ENCODE results near the gene LRRC27.

The LRRC27 gene

DNA sequence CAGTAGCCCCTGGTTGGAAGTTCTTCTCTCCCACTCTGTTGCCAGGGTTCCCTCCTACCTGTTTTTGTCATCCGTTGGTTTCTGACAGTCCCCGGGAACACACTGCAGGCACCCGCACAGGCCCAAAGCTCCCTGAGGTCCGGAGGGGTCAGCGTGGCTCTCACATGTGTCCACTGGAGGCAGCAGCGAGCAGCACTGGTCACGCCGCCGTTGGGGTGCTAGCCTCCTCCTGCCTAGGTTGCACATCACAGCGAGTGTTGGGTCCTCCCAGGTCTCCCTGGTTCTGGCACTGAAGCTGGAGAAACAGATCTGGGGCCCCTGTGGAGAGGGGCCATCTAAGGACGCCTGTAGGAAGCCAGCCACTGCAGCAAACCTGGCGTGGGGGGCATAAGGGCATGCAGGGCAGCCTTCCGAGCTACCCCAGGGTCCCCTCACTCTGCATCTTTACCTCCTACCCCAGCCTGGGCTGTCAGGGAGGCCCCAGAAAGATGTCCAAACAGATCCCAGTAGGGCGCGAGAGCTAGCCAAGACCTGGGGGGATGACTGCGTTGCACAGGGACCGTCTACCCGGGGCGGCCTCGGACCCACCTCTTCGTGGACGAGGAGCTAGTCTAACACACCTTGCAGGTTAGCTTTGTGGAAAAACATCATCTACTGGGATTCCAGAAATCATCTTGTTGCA is 28.9 kb downstream of the LRRC27 start:
- peak; percentile 39 for DNase-seq

DNA sequence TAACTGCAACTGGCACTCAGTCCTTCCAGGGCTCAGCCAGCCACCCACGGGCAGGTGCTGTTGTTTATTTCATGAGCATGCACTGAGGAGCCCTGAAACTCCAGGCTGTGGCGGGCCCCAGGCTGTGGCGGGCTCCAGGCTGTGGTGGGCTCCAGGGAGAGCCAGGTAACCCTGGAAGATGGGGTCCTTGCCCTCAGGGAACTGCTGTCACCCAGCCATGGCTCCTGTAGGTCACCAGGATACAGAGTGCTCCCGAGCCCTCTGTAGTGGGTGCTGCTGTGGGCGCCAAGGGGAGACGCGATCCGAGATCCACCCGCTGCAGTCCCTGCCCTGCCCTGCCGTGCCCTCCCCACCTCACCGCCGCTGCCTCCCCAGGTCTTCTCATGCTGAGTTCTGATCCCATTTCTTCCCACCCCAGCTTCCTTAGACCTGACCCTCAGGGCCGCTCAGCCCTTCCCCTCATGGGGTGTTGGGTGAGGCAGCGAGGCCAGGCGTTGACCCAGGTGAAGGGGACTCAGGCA is 29.6 kb downstream of the LRRC27 start:
- peak; percentile 11 for DNase-seq

DNA sequence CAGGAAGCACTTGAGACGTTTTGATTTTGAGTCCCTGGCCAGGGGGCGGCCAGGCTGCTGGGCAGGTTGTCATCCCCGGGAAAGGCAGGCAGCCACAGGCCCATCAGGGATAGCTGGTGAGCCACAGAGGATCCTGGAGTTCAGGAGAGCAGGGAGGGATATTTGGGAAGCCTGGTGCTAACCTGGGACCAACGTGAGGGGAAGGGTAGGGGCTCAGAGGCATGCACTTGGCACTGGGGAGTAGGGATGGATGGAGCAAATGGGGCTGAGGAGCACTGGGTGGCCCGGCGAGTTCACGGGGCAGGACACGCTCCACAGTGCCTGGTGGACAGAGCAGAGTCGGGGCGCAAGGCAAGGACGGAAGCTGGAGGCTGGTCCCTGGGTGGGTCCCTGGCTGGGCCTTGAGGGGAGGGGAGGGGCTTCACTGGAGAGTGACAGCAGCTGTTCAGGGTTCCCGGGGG is 30.2 kb downstream of the LRRC27 start:
- peak; percentile 3 for DNase-seq

DNA sequence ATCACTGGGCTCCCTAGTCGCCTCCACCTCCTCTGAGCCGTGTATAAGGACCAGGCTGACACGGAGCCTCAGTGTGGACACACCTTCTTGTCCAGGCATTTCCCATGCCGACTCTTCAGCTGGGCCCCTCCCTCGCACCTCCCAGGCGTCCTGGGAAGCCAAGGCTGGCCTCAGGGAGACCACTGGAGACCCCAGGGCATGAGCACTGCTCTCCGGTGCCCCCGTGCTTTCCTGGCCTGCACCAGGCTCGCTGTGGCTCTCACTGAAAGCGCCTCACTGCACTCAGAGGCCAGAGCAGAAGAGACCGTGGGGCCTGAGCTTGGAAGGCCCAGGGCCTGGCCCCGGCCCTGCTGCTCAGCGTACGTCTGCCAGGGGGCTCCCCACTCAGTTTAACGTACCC is 31.4 kb downstream of the LRRC27 start:
- peak; percentile 9 for DNase-seq

DNA sequence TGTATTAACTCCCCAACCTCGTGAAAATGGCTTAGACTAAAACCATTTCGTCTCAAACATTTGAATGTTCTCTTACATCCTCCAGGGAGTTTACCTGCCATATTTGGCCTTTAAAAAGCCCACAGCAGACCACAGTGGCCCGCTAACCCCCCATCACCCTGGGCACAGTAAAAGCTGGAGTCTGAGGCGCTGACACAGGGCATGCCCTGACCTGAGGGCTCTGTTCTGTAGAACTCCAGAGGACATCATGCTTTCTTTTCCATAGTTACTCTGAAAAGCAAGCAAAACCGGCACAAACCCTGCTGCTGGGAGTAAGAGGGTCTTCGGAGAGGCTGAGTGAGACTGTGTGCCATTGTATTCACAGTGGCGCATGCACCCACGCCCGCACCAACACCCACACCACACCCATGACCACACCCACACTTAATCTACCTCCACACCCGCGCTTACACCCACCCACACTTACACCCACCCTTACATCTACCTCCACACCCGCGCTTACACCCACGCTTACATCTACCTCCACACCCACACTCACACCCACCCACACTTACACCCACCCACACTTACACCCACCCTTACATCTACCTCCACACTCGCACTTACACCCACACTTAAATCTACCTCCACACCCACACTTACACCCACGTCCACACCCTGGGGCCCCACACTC is 32.1 kb downstream of the LRRC27 start:
- peak; percentile 4 for DNase-seq

DNA sequence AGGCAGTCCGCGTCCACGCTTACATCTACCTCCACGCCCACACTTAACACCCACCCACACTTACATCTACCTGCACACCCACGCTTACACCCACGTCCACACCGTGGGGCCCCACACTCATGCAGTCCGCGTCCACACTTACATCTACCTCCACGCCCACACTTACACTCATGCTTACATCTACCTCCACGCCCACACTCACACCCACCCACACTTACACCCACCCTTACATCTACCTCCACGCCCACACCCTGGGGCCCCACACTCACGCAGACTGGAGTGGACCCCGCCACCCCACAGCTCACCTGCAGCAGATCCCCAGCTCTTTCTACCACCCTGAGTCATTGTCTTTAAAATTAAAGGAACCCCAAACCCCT is 32.6 kb downstream of the LRRC27 start:
- peak; percentile 4 for DNase-seq

DNA sequence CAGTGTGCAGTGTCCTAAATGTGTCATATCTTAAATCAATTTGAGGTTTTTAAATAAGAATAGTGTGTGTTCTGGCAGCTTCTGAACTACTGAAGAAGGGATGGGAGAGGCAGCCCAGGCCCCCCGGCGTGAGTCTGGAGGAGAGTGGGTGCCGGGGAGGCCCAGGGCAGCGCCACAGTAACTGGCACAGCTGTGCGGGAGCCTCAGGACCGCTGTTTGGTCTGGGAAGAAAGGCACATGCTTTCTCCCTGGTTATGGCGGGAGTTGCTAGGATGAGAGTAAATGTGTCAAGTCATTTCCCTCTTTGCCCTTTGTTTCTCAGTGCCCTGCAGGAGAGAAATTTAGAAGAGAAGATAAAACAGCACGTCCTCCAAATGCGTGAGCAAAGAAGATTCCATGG is 33.1 kb downstream of the LRRC27 start:
- DNase-seq: peak; percentile 2

DNA sequence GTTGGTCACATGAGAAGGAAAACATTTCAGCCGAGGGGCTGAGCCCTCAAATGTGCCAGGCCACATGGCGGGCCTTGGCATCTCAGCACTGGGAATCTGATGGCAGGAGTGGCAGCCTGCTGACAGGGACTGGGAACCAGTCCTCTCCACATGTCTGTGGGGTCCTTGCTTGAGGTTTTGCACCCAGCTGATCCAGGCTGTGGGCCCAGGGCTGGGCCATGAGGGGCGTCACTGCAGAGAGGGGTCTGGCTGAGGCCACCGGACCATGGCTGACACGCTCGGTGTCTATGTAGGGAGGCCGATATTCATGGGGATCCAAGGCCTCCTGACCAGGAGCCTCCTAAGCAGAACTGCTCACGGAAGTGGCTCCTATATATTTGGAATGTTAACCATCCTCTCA is 34.0 kb downstream of the LRRC27 start:
- peak; percentile 7 for DNase-seq

DNA sequence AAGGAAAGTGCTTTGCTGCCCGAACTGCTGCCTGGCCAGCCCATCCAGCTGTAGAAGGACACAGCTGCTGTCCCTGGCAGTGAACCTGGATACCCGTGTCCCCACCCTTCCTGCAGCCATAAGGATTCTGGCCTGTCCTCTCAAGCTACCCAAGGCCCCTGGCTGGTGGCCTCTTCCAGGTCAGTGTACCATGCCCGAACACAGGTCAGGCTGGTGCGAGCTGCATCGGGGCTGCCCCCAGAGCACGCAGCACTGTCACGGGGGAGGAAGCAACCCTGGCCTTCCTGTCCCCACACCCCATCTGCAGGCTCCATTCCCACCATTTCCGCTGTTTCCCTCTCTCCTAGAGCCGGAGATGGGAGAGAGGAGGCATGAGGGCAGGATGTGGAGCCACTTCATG is 34.5 kb downstream of the LRRC27 start:
- peak; percentile 2 for DNase-seq

DNA sequence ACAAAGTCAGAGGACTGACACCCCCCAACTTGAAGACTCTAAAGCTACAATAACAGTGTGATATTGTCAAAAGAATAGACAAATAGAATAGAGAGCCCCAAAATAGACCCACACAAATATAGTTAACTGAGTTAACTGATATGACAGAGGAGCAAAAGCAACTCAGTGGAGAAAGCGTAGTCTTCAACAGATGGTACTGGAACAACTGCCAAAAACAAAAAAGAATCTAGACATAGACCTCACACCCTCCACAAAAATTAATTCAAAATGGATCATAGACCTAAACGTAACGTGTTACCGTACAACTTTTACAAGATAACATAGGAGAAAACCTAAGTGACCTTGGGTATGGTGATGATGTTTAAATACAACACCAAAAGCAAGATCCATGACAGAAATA is 36.4 kb downstream of the LRRC27 start:
- no peak for DNase-seq

DNA sequence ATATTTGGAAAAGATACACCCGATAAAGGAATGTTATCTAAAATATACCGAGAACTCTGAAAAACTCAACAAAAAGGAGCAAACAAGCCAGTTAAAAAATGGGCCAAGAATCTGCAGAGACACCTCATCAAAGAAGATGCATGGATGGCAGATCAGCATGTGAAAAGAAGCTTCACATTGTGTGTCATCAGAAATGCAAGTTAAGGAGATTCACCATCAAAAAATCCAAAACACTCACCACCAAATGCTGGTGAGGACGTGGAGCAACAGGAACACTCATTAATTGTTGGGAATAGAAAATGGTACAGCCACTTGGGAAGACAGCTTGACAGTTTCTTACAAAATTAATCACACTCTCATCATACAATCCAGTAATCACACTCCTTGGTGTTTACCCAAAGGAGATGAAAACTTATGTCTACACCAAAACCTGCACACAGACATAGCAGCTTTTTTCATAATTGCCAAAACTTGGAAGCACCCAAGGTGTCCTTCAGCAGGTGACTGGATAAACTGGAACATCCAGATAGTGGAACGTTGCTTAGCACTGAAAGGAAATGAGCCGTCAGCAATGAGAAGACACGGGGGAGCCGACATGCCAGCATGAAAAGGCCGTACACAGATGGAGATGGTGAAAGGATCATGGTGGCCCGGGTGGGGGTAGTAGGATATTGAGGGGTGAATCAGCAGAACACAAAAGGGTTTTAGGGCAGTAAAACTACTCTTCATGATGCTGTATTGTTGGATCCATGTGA is 37.1 kb downstream of the LRRC27 start:
- DNase-seq: no peak

DNA sequence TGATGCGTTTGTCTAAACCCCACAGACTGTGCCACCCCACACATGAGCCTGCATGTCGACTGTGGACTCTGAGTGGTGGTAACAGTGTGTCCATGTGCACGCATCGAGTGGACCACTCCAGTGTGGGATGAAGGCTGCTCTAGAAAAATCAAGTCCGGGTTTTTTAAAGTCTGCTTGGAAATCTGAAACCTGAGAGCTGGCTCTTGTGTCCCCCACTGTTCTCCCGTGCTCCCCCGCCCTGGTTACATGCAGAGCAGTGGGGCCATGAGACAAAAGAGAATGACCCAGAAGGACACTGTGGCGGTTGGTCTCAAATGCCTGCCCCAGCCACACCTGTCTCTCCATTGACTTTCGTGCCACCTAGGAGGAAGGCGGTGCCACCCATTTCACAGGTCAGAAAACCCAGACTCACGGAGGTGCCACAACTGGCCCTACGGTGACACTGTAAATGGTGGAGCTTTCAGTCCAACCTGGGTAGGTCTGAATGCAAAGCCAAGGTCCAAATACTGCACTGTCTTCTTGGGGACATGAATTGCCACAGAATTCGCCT is 37.7 kb downstream of the LRRC27 start:
- no peak for DNase-seq

DNA sequence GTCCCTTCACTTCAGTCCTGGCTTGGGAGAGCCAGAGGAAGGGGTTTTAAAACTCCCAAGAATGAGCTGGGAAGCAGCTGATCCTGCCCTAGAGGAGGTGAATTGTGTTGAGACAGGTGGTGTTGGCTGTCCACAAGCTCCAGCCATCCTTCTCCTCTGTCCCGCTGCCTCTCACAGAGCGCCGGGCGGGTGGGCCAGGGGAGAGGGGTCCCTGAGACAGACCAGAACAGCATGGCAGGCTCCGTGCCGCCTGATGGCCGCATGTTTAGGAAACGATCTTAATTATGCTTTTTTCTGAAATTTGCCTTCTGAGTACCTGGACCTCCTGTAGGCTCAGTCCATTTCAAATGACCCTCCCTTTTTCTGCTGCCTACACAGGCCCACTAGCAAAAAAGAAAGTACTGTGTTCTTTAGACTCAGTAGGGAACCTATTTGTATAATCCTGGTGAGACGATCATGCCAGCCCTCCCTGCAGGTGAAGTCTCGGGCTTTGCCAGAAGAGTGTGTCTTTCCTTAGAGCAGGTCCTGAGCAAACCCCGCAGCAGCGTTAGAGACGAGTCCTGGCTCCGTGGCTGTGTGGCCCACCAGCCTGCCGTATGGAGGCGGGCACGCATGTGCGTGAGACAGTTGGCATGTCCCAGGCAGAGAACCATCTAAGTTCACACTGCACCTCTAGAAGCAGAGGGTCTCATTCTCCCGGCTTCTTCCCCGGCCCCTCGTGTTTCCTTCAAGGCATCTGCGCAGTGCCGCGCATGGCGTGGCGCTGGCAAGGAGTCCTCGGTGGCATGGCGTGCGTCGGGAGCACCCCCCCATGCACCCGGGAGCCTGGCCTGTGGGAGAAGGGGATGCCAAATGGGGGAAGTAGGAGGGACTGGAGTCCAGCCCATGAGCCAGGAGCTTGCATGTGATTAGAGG is 38.7 kb downstream of the LRRC27 start:
- no peak for DNase-seq

DNA sequence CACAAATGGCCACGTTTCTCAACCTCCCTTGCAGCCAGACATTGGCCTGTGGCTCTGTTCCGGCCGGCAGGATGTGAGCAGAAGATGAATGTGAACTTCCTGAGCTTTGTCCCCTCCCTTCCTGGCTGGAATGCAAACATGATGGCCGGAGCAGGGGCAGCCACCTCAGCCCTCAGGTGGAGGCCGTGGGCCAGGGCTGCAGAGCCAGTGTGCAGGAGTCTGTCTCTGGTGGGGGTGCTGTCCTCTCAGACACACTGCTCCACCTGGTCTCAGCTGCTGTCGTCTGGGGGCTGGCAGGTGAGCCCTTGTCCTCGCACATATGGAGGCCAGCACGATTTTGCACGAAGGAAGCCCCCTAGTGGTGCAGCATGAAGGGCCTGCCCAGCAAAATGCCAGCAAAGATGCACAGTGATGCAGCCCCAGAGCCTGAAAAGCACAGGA is 39.7 kb downstream of the LRRC27 start:
- DNase-seq: no peak

DNA sequence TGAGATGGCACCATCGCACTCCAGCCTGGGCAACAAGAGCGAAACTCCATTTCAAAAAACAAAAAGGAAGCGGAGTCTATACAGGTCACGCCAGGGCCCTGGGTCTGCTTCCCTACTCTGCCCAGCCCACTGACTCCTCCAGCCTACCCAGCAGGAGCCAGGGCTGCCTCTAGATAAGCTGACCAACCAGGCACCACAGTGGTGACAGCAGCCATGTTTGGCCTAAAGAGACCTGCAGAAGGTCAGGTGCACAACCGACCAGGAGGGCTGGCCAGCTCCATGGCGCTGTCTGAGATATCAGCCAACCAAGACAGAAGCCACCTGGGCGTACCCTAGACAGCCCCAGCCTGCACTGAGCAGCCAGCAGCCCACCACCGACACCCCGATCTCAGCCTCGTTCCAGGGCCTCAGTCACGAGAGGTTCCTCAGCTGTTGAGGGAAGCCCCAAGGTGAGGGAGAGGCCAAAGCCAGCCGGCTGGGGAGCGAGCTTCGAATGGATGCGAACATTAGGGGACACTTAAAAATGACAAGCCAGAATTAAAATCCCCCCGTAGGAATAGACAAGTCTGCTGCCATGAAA is 40.6 kb downstream of the LRRC27 start:
- DNase-seq: no peak

DNA sequence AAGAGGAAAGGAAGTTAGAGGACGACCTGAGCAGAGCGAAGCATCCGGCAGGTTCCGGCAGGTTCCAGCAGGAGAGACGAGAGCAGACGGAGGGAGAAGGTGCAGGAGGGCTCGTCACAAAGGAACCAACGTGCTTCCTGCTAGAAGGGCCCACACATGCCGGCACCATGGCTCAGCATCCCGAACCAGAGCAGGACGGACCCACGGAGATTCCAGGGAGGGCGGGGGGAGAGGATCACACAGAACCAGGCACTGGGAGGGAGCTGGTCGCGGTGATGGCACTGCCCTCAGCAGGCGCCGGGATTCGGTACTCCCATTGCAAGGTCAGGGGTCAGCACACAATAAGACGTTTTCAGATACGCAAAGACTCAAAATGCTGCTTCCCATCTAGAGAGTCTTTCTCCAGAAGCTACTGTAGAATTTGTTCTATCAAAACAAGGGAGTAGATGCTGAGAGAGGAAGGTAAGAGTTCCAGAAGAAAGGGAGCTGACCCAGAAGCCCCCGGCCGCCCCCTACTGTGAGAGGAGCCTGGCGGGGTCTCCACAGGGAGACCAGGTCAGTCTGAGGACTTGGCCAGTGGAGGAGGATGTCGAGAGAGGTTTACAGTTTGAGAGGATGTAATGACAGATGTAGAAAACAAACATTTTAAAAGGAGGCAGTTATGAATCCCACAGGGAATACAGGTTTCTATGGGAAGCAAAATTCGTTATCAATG is 41.4 kb downstream of the LRRC27 start:
- no peak for DNase-seq

DNA sequence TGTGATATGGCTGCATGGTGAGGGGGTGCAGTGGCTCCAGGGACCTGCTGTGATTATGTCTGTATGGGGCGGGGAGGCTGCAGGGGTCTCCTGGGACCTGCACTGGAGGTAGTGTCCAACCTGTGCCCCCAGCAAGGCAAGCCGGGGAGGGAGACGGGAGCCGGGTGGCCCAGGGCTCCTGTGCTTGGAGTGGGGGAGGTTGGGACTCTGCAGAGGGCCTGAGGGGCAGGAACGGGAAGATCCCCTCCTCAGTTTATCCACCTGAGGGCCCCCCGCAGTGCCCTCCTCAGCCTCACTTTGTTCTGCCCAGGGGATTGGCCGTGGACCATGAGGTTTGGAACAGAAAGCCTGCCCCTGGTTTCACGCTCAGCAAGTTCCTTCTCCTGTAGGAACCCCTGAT is 42.2 kb downstream of the LRRC27 start:
- DNase-seq: no peak

DNA sequence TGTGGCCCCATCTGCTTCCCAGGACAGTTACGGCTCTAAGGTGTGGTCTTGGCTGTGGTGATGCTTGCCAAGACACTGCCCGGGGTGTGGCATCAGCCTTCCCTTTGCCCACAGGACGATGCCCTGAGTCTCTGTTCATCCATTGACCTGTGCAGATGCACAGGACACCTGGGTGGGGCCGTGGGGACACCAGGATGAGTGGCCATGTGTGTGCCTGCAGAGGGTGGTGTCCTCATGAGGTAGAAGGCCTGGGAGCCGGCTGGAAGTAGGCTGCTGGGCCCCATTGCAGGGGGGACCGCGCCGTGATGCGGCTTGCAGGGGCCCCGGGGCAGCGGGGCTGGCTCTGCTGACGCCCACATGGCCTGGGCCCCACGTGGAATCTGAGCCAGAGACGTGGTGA is 42.6 kb downstream of the LRRC27 start:
- no peak for DNase-seq

DNA sequence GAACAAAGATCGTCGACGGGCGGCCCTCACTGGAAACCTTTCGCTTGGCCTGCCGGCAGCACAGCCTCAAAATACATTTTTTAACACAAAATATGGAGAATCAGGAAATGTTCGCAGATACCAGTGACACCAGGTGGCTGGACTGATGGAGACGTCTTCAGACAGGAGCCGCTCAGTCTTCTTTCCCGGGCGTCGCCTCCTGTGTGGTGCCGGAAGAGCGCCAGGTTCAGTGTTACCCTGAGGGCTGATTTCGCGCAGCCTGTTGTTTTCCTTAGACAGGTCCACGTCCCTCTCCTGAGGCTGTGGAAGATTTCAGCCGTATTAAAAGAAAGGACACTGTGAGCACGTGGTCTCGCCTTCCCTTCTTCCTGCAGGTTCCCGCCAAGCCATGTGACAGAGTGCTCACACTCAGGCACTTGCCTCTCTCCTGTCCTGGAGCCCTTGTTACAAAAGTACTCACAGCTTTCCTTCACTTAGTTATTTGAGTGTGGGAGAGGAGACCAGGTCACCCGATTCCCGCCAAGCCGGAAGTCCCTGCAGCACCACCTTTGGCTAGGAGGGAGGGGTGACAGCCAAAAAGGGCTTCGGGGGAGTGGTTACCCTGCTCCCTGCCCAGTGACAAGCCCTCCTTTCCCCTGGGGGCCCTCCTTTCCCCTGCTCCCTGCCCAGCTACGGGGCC is 43.3 kb downstream of the LRRC27 start:
- no peak for DNase-seq

DNA sequence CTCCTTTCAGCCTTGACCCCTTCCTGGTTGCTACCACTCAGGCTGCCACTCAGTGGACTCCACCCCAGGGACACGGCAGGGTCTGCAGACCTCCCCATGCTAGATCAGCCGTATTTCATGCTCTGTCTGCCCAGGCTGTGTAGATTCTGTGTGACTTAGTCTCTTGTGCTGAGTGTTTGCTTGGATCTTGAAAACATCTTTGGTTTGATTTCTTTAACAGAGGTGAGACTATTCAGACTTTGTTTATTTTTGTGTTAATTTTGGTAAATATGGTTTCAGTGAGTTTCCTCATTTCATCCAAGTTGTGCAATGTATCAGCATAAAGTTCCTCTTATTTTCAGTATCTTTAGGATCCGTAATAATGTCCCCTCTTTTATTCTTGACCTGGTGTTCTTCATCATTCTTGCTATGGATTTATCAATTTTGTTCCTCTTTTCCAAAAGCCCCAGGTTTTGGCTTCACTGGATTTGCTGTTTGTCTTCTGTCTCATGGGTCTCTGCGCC is 43.9 kb downstream of the LRRC27 start:
- no peak for DNase-seq
